Spleen (tissue), 11 donors: Measurements from ENCODE around the gene CSTPP1. TPM values are rescaled to one million over a fixed set of nuclear protein-coding genes. Genes with fewer than 3 reads are reported as not detected.

Source experiments
- DNase-seq: peaks from one replicate; pipeline ENCODE4 v3.0.0-alpha.2; 2020
- H3K27ac ChIP-seq, 8 donors: fragments of 200-600 bp; sonication (generic) in 7 of 8; 1 replicate in 4 of 8; 2 replicates in 4 of 8; pipeline versions ENCODE4 v1.5.0 to v1.8.0; 2016 to 2021; ENCODE audit warnings: inconsistent platforms in 4 of 8, mild to moderate bottlenecking in 4 of 8, moderate library complexity in 1 of 8
- H3K27me3 ChIP-seq, 7 donors: fragments of 200-600 bp; sonication (generic) in 6 of 7; replicated peaks in 1 of 7; 1 replicate in 4 of 7; 2 replicates in 3 of 7; pipeline versions ENCODE4 v1.5.0 to v1.8.0; 2016 to 2021; ENCODE audit warnings: inconsistent platforms in 3 of 7, mild to moderate bottlenecking in 1 of 7
- H3K36me3 ChIP-seq, 6 donors: fragments of 200-600 bp; sonication (generic) in 5 of 6; 1 replicate in 4 of 6; 2 replicates in 2 of 6; pipeline versions ENCODE4 v1.5.0 to v1.8.0; 2016 to 2021; ENCODE audit warnings: inconsistent platforms in 2 of 6
- H3K4me1 ChIP-seq, 6 donors: fragments of 200-600 bp; sonication (generic) in 5 of 6; 1 replicate in 3 of 6; 2 replicates in 3 of 6; pipeline versions ENCODE4 v1.5.0 to v1.8.0; 2016 to 2021; ENCODE audit warnings: inconsistent platforms in 3 of 6
- H3K4me3 ChIP-seq, 8 donors: fragments of 200-600 bp; sonication (generic) in 7 of 8; 1 replicate in 4 of 8; 2 replicates in 4 of 8; pipeline versions ENCODE4 v1.5.0 to v1.8.0; 2016 to 2021; ENCODE audit warnings: inconsistent platforms in 4 of 8, mild to moderate bottlenecking in 4 of 8, moderate library complexity in 2 of 8
- H3K9me3 ChIP-seq, 8 donors: fragments of 200-600 bp; sonication (generic) in 7 of 8; 1 replicate in 4 of 8; 2 replicates in 4 of 8; pipeline versions ENCODE4 v1.5.0 to v1.8.0; 2016 to 2021; ENCODE audit warnings: inconsistent platforms in 4 of 8
- POLR2A ChIP-seq, 3 donors: fragments of 450-650 bp; IDR thresholded peaks; one replicate each; pipeline ENCODE4 v1.5.1; 2017; ENCODE audit warnings: antibody characterized with exemption in 3 of 3, mild to moderate bottlenecking in 1 of 3
- POLR2AphosphoS5 ChIP-seq, 3 donors: sonication (generic); formaldehyde crosslinking; IDR thresholded peaks; one replicate each; pipeline ENCODE4 v1.5.1; 2017; ENCODE audit warnings: antibody characterized with exemption in 3 of 3
- WGBS, 5 donors: extraction: QIAGEN DNeasy Blood & Tissue Kit in 3 of 5; methylation state at CpG; one replicate each; pipeline versions ENCODE4 v1.1.5 to v1.1.7; 2013 to 2018; 5-methylcytosine and 5-hydroxymethylcytosine counted together
- intact Hi-C: fragments of 100-400 bp; cut with DNase I; formaldehyde crosslinking; loops from one replicate; pipeline ENCODE4 v1.15.0; 2023; ENCODE audit warnings: low total_unique reads
- polyA plus RNA-seq, 3 donors: library from polyadenylated mRNA; stranded (reverse); fragments of 200-250 nt; gene quantifications; one replicate each; pipeline ENCODE4 v1.2.1, GENCODE V29; 2013
- total RNA-seq, 7 donors: library from RNA; depleted of rRNA in 3 of 7; stranded (reverse); fragments of >200 nt in 3 of 7; fragmentation: NEBNext Ultra II Directional in 4 of 7; extraction: Animal tissue kit (Norgen Biotek cat#: 25700) in 4 of 7; gene quantifications; one replicate each; pipeline versions ENCODE4 v1.1.0 to v1.2.1, GENCODE V29; 2016 to 2021
- TF ChIP-seq, protein P1 (sequence below), 11 experiments: fragments of 200-600 bp in 7 of 11; fragments of 450-650 bp in 4 of 11; sonication (generic) in 4 of 11; IDR thresholded peaks in 8 of 11; conservative IDR thresholded peaks in 3 of 11; 1 replicate in 7 of 11; 2 replicates in 4 of 11; pipeline versions ENCODE4 v1.4.0 to v1.8.0; 2016 to 2021; ENCODE audit warnings: antibody characterized with exemption in 11 of 11, inconsistent platforms in 4 of 11, mild to moderate bottlenecking in 1 of 11
- donor health status: healthy with polysubstance abuse.
- donor health status: DM: no; HTN: no; CAD: no; lungs with moderate emphysema.
- donor health status: DM: no; HTN: no; CAD: no.
- donor health status: Bipolar disorder and iron deficiency.
- donor health status: healthy.
- donor health status: DM: no; HTN: no; CAD: no.
- donor health status: DM: yes; HTN: yes; CAD: no.

Gene CSTPP1
- total and polyA plus RNA-seq, 10 donors = 8.6 to 23.0 (median 14.4) TPM

DNA sequence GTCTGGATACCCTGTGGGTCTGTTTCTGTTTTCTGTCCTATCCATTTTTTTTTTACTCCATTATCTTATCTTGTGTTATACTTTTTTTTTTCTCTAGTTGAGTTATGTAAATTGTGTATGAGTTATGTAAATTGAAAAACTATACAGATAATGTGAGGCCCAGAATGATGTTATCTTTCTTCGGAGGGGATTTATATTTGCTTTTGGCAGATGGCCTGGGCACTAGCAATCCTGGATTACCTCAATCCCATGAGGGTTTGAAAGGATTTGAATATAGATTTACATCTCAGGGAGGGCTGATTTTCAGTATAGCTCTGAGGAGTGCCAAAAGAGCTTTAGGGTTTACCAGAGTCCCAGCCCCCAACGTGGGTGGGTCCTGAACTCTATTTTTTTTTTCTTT lies 71.0 kb downstream of the CSTPP1 start:
- 84 to 95% (median 89%) methylated on average over 2 of the region's 2 CpGs for WGBS, 5 donors
- intact Hi-C loops = no loop called here
- H3K4me3 ChIP-seq = no peak overlapping the region
- no peaks in the 10 kb centered on the region for H3K9me3 ChIP-seq
- no peaks in the 10 kb centered on the region for H3K27me3 ChIP-seq
- no peak for DNase-seq
- peaks cover 10 to 28% (median 24%) of the 10 kb centered on the region in 6 donors for H3K4me1 ChIP-seq
- no peaks in the 10 kb centered on the region for H3K36me3 ChIP-seq
- no peak overlapping the region for H3K27ac ChIP-seq
- TF ChIP-seq, protein P1, sequence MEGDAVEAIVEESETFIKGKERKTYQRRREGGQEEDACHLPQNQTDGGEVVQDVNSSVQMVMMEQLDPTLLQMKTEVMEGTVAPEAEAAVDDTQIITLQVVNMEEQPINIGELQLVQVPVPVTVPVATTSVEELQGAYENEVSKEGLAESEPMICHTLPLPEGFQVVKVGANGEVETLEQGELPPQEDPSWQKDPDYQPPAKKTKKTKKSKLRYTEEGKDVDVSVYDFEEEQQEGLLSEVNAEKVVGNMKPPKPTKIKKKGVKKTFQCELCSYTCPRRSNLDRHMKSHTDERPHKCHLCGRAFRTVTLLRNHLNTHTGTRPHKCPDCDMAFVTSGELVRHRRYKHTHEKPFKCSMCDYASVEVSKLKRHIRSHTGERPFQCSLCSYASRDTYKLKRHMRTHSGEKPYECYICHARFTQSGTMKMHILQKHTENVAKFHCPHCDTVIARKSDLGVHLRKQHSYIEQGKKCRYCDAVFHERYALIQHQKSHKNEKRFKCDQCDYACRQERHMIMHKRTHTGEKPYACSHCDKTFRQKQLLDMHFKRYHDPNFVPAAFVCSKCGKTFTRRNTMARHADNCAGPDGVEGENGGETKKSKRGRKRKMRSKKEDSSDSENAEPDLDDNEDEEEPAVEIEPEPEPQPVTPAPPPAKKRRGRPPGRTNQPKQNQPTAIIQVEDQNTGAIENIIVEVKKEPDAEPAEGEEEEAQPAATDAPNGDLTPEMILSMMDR (IDR thresholded peaks at IDR 0.05 in 8 of 11, conservative IDR thresholded peaks at IDR 0.05 in 3 of 11) = no peak

DNA sequence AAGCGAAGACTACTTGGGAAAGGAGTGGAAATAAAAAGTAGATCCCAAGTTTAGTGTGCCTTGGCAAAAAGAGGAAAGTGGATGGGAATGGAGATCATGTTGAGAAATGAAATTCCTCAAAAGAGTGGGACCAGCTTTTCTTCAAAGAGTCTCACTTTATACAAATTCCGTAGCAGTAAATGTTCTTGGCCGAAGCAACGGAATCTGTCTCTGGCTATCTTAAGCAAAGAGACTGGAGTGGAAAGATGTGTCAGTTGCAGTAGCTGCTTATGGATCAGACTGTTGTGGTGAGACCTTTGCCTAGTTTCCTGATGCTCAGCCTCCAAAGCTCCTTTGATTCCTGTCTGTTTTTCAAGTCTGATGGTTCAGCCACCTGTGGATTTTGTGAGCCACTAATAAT lies 73.6 kb downstream of the CSTPP1 start:
- 83 to 97% (median 94%) methylated on average over 4 of the region's 4 CpGs for WGBS, 5 donors
- TF ChIP-seq, protein P1 (IDR thresholded peaks at IDR 0.05 in 8 of 11, conservative IDR thresholded peaks at IDR 0.05 in 3 of 11) = no peak
- TF ChIP-seq POLR2AphosphoS5 (IDR thresholded peaks at IDR 0.05) = no peak
- TF ChIP-seq POLR2A (IDR thresholded peaks at IDR 0.05) = no peak
- intact Hi-C loops = no loop called here

DNA sequence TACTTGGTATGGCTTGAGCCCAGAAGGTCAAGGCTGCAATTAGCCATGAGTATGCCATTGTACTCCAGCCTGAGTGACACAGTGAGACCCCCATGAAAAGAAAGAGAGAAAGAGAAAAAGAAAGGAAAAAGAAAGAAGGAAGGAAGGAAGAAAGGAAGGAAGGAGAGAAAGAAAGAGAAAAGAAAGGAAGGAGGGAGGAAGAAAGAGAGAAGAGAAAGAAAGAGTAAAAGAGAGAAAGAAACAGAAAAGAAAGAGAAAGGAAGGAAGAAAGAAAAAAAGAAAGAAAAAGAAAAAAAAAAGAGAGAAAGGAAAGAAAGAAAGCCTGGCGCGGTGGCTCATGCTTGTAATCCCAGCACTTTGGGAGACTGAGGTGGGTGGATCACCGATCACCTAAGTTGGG lies 77.5 kb downstream of the CSTPP1 start:
- TF ChIP-seq POLR2AphosphoS5 (IDR thresholded peaks at IDR 0.05) = no peak
- TF ChIP-seq, protein P1 (IDR thresholded peaks at IDR 0.05 in 8 of 11, conservative IDR thresholded peaks at IDR 0.05 in 3 of 11) = no peak
- no peak for TF ChIP-seq POLR2A (IDR thresholded peaks at IDR 0.05)
- Histone ChIP-seq H3K27ac (no peak overlapping the region), H3K4me1 (no peaks in the 10 kb centered on the region), H3K4me3 (no peak overlapping the region), H3K36me3 (no peaks in the 10 kb centered on the region), H3K27me3 (no peaks in the 10 kb centered on the region), H3K9me3 (no peaks in the 10 kb centered on the region)
- 92 to 99% (median 93%) methylated on average over 3 of the region's 3 CpGs for WGBS, 5 donors
- intact Hi-C loops = no loop called here
- no peak for DNase-seq

More for the DNA sequence above, 73.6 kb downstream of the CSTPP1 start:
- Histone ChIP-seq H3K27me3 (no peaks in the 10 kb centered on the region), H3K27ac (no peak overlapping the region), H3K36me3 (no peaks in the 10 kb centered on the region), H3K4me1 (peaks cover 0 to 2% (median 0%) of the 10 kb centered on the region in 6 donors), H3K9me3 (no peaks in the 10 kb centered on the region), H3K4me3 (no peak overlapping the region)
- DNase-seq = no peak

DNA sequence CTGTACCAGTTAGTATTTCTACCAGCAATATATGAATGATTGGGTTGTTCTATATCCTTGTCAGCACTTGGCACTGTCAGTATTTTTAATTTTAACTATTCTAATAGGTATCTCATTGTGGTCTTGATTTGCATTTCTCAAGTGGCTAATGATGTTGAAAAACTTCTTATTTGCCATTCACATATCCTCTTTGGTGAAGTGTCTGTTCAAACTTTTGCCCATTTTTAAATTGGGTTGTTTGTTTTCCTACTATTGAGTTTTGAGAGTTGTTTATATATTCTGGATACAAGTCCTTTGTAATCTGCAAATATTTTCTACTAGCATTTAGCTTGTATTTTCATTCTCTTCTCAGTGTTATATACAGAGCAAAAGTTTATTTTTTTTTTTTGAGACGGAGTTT lies 82.1 kb downstream of the CSTPP1 start:
- Histone ChIP-seq H3K27me3 (no peaks in the 10 kb centered on the region), H3K36me3 (no peaks in the 10 kb centered on the region), H3K4me3 (no peak overlapping the region), H3K27ac (no peak overlapping the region), H3K4me1 (no peaks in the 10 kb centered on the region), H3K9me3 (no peaks in the 10 kb centered on the region)
- intact Hi-C loops = no loop called here
- TF ChIP-seq, protein P1 (IDR thresholded peaks at IDR 0.05 in 8 of 11, conservative IDR thresholded peaks at IDR 0.05 in 3 of 11) = no peak
- TF ChIP-seq POLR2AphosphoS5 (IDR thresholded peaks at IDR 0.05) (no peak), POLR2A (IDR thresholded peaks at IDR 0.05) (no peak)
- no peak for DNase-seq
- 91 to 100% (median 96%) methylated on average over 1 of the region's 1 CpG for WGBS, 5 donors
